ENCODE results near the gene CD63.
A peak's percentile ranks its signal among the peaks of the same experiment; 100 is the strongest.

CD63 gene

DNA sequence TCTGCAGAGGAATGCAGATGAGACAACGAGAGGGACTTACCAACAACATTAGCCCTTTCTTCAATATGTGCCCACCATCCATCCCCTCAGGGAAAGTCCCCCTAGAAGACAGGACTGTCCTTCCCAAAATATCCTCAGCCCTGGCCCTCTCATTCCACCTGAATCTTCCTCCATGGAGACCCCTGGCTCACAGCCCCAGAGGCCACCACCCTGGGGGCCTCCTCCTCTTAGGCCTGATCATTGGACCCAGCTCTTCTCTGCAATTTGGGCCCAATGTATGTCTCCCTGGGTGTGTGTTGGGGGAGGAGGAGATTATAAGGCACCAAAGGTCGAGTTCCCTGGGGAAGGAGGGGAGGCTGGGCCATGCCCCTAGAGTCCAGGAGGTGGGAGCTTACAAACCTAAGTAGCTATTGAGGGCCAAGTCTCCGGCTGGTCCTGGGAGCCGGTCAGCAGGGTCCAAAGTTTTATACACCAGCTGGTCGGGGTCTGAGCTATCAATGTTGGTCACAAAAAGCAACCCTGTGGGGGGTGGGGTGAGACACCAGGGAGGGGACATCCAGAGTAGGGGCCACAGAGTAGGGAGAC is 29.2 kb downstream of the CD63 start:
- DNase-seq (ENCODE audit: insufficient read length) (no peak), FAIRE-seq (no peak)
- TF ChIP-seq TAF1 (IDR thresholded peaks at IDR 0.05; ENCODE audit: borderline replicate concordance, low read depth, low read length) (no peak), POLR2AphosphoS5 (IDR thresholded peaks at IDR 0.05; ENCODE audit: low read depth, low read length) (no peak), POLR2A (IDR thresholded peaks at IDR 0.05; ENCODE audit: low read depth, low read length) (no peak)

GRCh38 chr12:55698965-55699364 is 29.8 kb downstream of the CD63 start:
- FAIRE-seq: no peak
- DNase-seq (ENCODE audit: insufficient read length): no peak
- TF ChIP-seq POLR2AphosphoS5 (IDR thresholded peaks at IDR 0.05; ENCODE audit: low read depth, low read length): no peak
- TF ChIP-seq TAF1 (IDR thresholded peaks at IDR 0.05; ENCODE audit: borderline replicate concordance, low read depth, low read length): no peak
- no peak for TF ChIP-seq POLR2A (IDR thresholded peaks at IDR 0.05; ENCODE audit: low read depth, low read length)

- DNase-seq (ENCODE audit: insufficient read length): no peak
- TF ChIP-seq POLR2A (IDR thresholded peaks at IDR 0.05; ENCODE audit: low read depth, low read length) (no peak), TAF1 (IDR thresholded peaks at IDR 0.05; ENCODE audit: borderline replicate concordance, low read depth, low read length) (no peak), POLR2AphosphoS5 (IDR thresholded peaks at IDR 0.05; ENCODE audit: low read depth, low read length) (no peak)
- no peak for FAIRE-seq
Measured at GRCh38 chr12:55698241-55698955, 30.4 kb downstream of the CD63 start.

DNA sequence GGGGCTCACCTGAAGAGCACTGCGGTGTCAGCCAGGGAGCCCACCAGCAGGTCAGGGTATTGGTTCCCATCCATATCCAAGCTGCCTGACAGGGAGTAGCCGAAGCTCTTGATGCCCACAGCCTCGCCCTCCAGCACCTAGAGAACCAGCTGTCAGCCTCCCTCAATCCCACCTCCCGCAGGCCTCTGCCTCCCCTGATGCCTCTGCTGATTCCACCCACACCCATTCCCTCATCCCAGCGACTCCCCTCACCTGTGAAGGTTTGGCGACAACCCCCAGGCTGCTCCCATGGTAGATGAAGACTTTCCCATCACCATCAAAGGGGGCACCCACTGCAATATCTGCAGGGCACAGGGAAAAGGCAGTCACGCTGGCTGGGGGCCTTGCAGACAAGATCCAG is 31.1 kb downstream of the CD63 start:
- no peak for TF ChIP-seq POLR2A (IDR thresholded peaks at IDR 0.05; ENCODE audit: low read depth, low read length)
- TF ChIP-seq TAF1 (IDR thresholded peaks at IDR 0.05; ENCODE audit: borderline replicate concordance, low read depth, low read length): no peak
- no peak for TF ChIP-seq POLR2AphosphoS5 (IDR thresholded peaks at IDR 0.05; ENCODE audit: low read depth, low read length)
- no peak for DNase-seq (ENCODE audit: insufficient read length)
- FAIRE-seq: no peak

DNA sequence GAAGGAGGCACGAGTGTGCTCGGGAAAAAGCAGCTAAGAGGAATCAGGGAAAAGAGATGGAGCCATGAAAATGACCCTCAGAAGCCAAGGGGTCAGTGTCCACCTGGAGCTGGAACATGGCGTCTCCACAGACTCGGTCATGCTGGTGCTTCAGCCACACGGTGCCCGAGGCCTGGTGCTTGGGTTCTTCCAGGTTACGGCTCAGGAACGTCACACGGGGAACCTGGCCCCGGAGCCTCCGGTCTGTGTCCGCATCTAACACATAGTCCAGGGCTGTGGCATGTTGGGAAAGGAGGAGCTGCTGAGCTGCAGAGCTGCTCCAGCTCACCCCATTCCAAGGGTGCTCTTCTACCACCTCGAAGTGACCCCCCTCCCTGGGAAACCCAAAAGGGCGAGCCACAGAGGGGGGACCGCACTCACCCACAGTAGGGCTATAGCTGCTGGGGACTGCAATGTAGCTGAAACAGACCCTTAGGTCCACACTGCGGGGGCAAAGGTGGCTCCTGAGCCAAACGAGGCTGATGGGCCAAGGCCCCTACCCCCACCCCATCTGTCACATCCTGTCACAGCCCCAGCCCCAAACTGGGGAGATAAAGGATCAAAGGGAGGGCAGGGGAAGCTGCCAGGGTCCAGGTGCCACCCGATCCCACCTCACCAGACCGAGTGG is 31.9 kb downstream of the CD63 start:
- no peak for FAIRE-seq
- TF ChIP-seq POLR2AphosphoS5 (IDR thresholded peaks at IDR 0.05; ENCODE audit: low read depth, low read length) (no peak), TAF1 (IDR thresholded peaks at IDR 0.05; ENCODE audit: borderline replicate concordance, low read depth, low read length) (no peak), POLR2A (IDR thresholded peaks at IDR 0.05; ENCODE audit: low read depth, low read length) (no peak)
- DNase-seq (ENCODE audit: insufficient read length): peak; percentile 5

GRCh38 chr12:55696141-55696540 is 32.7 kb downstream of the CD63 start:
- no peak for FAIRE-seq
- TF ChIP-seq POLR2A (IDR thresholded peaks at IDR 0.05; ENCODE audit: low read depth, low read length) (no peak), POLR2AphosphoS5 (IDR thresholded peaks at IDR 0.05; ENCODE audit: low read depth, low read length) (no peak), TAF1 (IDR thresholded peaks at IDR 0.05; ENCODE audit: borderline replicate concordance, low read depth, low read length) (no peak)
- DNase-seq (ENCODE audit: insufficient read length): no peak

DNA sequence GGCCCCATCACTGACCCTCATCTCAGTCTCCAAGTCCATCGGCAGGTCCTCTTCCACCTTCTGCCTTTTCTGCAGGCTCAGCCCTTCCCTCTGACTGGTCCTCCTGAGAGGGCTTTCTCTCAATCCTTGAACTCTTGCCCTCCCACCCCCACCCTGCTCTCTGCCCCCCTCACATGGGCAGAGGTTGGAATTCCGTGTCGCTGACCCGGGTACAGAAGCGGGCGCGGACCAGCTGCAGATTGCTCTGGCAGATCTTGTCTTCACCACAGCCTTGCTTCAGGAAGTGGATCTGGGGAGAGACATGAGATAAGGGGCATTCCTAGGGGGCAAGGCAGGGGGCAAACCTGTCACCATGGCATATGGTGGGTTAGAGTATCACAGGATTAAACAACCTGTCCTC is 33.5 kb downstream of the CD63 start:
- FAIRE-seq: no peak

DNA sequence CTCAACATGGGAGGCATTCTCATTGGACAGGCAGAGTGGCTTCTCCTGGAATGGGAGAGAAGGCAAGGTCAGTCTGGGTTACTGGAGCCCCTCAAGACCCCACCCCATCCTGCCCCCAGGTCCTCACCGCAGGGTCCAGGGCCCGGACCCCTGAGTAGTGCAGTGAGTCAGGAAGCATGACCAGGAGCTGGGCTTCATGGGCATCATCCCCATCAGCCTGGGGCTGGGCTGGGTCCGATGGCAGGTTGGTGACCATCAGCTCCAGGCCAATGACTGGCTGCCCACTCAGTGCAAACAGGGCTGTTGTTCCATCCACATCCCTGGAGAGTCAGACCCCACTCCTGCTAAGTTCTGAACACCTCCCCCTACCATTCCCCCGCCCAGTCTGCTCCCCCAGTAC is 34.2 kb downstream of the CD63 start:
- no peak for TF ChIP-seq POLR2A (IDR thresholded peaks at IDR 0.05; ENCODE audit: low read depth, low read length)
- no peak for TF ChIP-seq POLR2AphosphoS5 (IDR thresholded peaks at IDR 0.05; ENCODE audit: low read depth, low read length)
- no peak for TF ChIP-seq TAF1 (IDR thresholded peaks at IDR 0.05; ENCODE audit: borderline replicate concordance, low read depth, low read length)
- FAIRE-seq: no peak
- DNase-seq (ENCODE audit: insufficient read length): no peak

More for the DNA sequence above, 33.5 kb downstream of the CD63 start:
- DNase-seq (ENCODE audit: insufficient read length): no peak
- TF ChIP-seq TAF1 (IDR thresholded peaks at IDR 0.05; ENCODE audit: borderline replicate concordance, low read depth, low read length) (no peak), POLR2A (IDR thresholded peaks at IDR 0.05; ENCODE audit: low read depth, low read length) (no peak)

- TF ChIP-seq TAF1 (IDR thresholded peaks at IDR 0.05; ENCODE audit: borderline replicate concordance, low read depth, low read length) (no peak), POLR2A (IDR thresholded peaks at IDR 0.05; ENCODE audit: low read depth, low read length) (no peak), POLR2AphosphoS5 (IDR thresholded peaks at IDR 0.05; ENCODE audit: low read depth, low read length) (no peak)
Measured at GRCh38 chr12:55694188-55694515, 34.7 kb downstream of the CD63 start.

GRCh38 chr12:55693323-55694187 is 35.3 kb downstream of the CD63 start:
- TF ChIP-seq TAF1 (IDR thresholded peaks at IDR 0.05; ENCODE audit: borderline replicate concordance, low read depth, low read length) (no peak), POLR2AphosphoS5 (IDR thresholded peaks at IDR 0.05; ENCODE audit: low read depth, low read length) (no peak), POLR2A (IDR thresholded peaks at IDR 0.05; ENCODE audit: low read depth, low read length) (no peak)
- no peak for FAIRE-seq

More at GRCh38 chr12:55694188-55694515, 34.7 kb downstream of the CD63 start:
- FAIRE-seq (no peak), DNase-seq (ENCODE audit: insufficient read length) (no peak)

GRCh38 chr12:55692631-55693322 is 36.0 kb downstream of the CD63 start:
- DNase-seq (ENCODE audit: insufficient read length) (no peak), FAIRE-seq (no peak)
- TF ChIP-seq POLR2AphosphoS5 (IDR thresholded peaks at IDR 0.05; ENCODE audit: low read depth, low read length) (no peak), POLR2A (IDR thresholded peaks at IDR 0.05; ENCODE audit: low read depth, low read length) (no peak), TAF1 (IDR thresholded peaks at IDR 0.05; ENCODE audit: borderline replicate concordance, low read depth, low read length) (no peak)

More at GRCh38 chr12:55693323-55694187, 35.3 kb downstream of the CD63 start:
- DNase-seq (ENCODE audit: insufficient read length): no peak
